ENCODE results near the gene AIF1. TPM values are rescaled to one million over a fixed set of nuclear protein-coding genes. Genes with fewer than 3 reads are reported as not detected.

Gene AIF1
- polyA plus RNA-seq, 1 donor (not counting 4 experiments of a cell fraction or from before 2014, with no cell fraction given): not detected

DNA sequence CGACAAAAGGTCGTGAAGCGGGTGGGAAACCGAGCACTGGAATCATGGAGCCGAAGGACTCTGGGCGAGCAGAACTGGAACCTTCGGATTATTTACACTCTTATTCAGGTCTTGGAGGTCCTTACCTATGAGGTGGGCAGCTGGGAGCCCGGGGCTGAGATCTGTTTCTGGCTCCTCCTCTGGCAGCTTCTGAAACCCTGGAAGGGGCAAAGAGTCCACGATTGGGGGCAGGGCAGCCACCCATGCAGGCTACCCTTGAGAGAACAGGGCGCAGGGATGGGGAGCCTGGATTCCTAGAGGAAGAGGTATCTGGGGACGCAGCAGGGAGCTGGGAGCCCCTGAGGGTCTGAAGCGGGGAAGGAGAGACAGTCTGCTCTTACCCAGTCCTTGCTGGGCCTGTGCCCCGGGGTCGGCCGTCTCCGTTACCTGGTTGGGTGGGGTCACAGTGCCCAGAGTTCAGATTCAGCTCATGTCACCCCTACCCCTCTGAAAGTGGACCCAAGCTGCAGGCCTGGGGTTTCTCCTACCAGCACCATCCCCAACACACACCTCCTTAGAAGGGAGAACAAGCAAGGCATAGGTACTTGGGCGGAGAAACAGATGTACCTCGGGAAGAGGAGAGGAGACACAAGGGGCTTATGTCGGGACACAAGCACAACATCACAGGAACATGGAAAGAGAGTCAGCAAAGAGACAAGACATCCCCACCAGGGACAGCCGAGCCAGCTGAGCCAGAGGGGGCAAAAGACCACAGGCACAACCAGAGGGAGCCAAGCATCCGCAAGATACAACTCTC is 33.4 kb upstream of the AIF1 start:
- Histone ChIP-seq H3K27ac (ENCODE audit: control insufficient read depth, insufficient read depth, low read length) (peak overlapping the region; percentile 59), H3K27me3 (ENCODE audit: control insufficient read depth, extremely low read depth, insufficient read depth, low read length) (no peaks in the 10 kb centered on the region), H3K36me3 (ENCODE audit: control insufficient read depth in 2 of 2, extremely low read depth in 1 of 2, insufficient read depth in 2 of 2, low read length in 2 of 2) (no peaks in the 10 kb centered on the region), H4K20me1 (ENCODE audit: control insufficient read depth, extremely low read depth, insufficient read depth, low read length) (no peaks in the 10 kb centered on the region), H3K9me1 (ENCODE audit: control insufficient read depth, extremely low read depth, insufficient read depth, low read length) (no peaks in the 10 kb centered on the region), H3K9me3 (ENCODE audit: control insufficient read depth, low read depth, low read length) (no peaks in the 10 kb centered on the region), H3K4me3 (ENCODE audit: control insufficient read depth in 2 of 3, extremely low read depth in 1 of 3, insufficient read depth in 2 of 3, low read depth in 1 of 3, low read length in 3 of 3) (peak overlapping the region; percentile 50 to 90 (median 85)), H3K4me1 (ENCODE audit: control insufficient read depth, extremely low read depth, insufficient read depth, low read length) (peaks cover 15% of the 10 kb centered on the region), H3K9ac (ENCODE audit: control insufficient read depth, extremely low read depth, insufficient read depth, low read length) (peak overlapping the region; percentile 87), H3K79me2 (ENCODE audit: control insufficient read depth, insufficient read depth, low read length) (no peaks in the 10 kb centered on the region), H2AFZ (ENCODE audit: control insufficient read depth, low read length) (peak overlapping the region; percentile 97), H3K4me2 (ENCODE audit: control insufficient read depth, extremely low read depth, insufficient read depth, low read depth, low read length) (peak overlapping the region; percentile 93)
- FAIRE-seq: no peak
- DNase-seq (ENCODE audit: low read depth, low spot score): no peak
- TF ChIP-seq, protein P1, sequence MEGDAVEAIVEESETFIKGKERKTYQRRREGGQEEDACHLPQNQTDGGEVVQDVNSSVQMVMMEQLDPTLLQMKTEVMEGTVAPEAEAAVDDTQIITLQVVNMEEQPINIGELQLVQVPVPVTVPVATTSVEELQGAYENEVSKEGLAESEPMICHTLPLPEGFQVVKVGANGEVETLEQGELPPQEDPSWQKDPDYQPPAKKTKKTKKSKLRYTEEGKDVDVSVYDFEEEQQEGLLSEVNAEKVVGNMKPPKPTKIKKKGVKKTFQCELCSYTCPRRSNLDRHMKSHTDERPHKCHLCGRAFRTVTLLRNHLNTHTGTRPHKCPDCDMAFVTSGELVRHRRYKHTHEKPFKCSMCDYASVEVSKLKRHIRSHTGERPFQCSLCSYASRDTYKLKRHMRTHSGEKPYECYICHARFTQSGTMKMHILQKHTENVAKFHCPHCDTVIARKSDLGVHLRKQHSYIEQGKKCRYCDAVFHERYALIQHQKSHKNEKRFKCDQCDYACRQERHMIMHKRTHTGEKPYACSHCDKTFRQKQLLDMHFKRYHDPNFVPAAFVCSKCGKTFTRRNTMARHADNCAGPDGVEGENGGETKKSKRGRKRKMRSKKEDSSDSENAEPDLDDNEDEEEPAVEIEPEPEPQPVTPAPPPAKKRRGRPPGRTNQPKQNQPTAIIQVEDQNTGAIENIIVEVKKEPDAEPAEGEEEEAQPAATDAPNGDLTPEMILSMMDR (optimal IDR thresholded peaks at IDR 0.05 in 1 of 3, IDR thresholded peaks at IDR 0.05 in 1 of 3, conservative IDR thresholded peaks at IDR 0.05 in 1 of 3; ENCODE audit: extremely low read depth in 1 of 3, insufficient read depth in 2 of 3, low read length in 3 of 3): no peak
- TF ChIP-seq EZH2 (IDR thresholded peaks at IDR 0.05; ENCODE audit: low read length): no peak
- dilution Hi-C loops (cut with MboI; ENCODE audit: extremely low pct_ligation_motif_present, low sequenced_read_pairs): no loop called here

DNA sequence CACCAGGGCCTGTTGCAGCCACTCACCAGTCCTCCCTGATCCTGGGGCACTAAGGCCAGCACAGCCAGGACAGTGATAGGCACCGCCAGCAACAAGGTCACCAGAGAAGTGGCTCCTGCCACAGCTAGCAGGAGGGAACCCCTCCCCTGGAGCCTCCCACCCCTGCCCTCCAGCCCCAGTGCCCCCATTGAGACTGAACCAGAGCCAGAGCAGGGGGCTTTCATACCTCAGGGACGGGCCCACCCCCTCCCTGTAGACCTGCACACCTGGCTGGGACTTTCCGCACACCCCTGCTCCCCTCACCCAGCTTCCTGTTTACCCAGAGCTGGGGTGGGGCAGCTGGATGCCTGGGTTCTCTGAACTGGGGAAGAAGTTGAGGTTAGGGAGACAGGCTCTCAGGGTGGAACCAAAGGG is 32.8 kb upstream of the AIF1 start, which contains the start of gene LTB:
LTB (minus strand) TSS at position 195 of the 414 bp plus-strand sequence; CDS start at position 188, 7 bp downstream.
- H3K4me3 ChIP-seq (ENCODE audit: control insufficient read depth in 2 of 3, extremely low read depth in 1 of 3, insufficient read depth in 2 of 3, low read depth in 1 of 3, low read length in 3 of 3): peak within 1 kb of the TSS; percentile 50 to 90 (median 85)
- peak within 1 kb of the TSS; percentile 87 for H3K9ac ChIP-seq (ENCODE audit: control insufficient read depth, extremely low read depth, insufficient read depth, low read length)
- H4K20me1 ChIP-seq (ENCODE audit: control insufficient read depth, extremely low read depth, insufficient read depth, low read length): no peaks in the 10 kb centered on the region
- no peaks in the 10 kb centered on the region for H3K79me2 ChIP-seq (ENCODE audit: control insufficient read depth, insufficient read depth, low read length)
- H3K9me3 ChIP-seq (ENCODE audit: control insufficient read depth, low read depth, low read length): no peaks in the 10 kb centered on the region
- peak within 1 kb of the TSS; percentile 59 for H3K27ac ChIP-seq (ENCODE audit: control insufficient read depth, insufficient read depth, low read length)
- H3K27me3 ChIP-seq (ENCODE audit: control insufficient read depth, extremely low read depth, insufficient read depth, low read length): no peaks in the 10 kb centered on the region
- peak within 1 kb of the TSS; percentile 97 for H2AFZ ChIP-seq (ENCODE audit: control insufficient read depth, low read length)
- H3K36me3 ChIP-seq (ENCODE audit: control insufficient read depth in 2 of 2, extremely low read depth in 1 of 2, insufficient read depth in 2 of 2, low read length in 2 of 2): no peaks in the 10 kb centered on the region
- DNase-seq (ENCODE audit: low read depth, low spot score) (no peak), FAIRE-seq (no peak)
- H3K4me1 ChIP-seq (ENCODE audit: control insufficient read depth, extremely low read depth, insufficient read depth, low read length): peaks cover 15% of the 10 kb centered on the region
- dilution Hi-C loops (cut with MboI; ENCODE audit: extremely low pct_ligation_motif_present, low sequenced_read_pairs): no loop called here
- no peaks in the 10 kb centered on the region for H3K9me1 ChIP-seq (ENCODE audit: control insufficient read depth, extremely low read depth, insufficient read depth, low read length)
- peak within 1 kb of the TSS; percentile 93 for H3K4me2 ChIP-seq (ENCODE audit: control insufficient read depth, extremely low read depth, insufficient read depth, low read depth, low read length)
- TF ChIP-seq EZH2 (IDR thresholded peaks at IDR 0.05; ENCODE audit: low read length): no peak
- TF ChIP-seq, protein P1 (optimal IDR thresholded peaks at IDR 0.05 in 1 of 3, IDR thresholded peaks at IDR 0.05 in 1 of 3, conservative IDR thresholded peaks at IDR 0.05 in 1 of 3; ENCODE audit: extremely low read depth in 1 of 3, insufficient read depth in 2 of 3, low read length in 3 of 3): no peak
